ENCODE measurements around the gene ICAM1. TPM values are rescaled to one million over a fixed set of nuclear protein-coding genes. Genes with fewer than 3 reads are reported as not detected.

ICAM1 gene
- total RNA-seq, 2 donors from 2014 or later = 7.3 to 68.9 TPM

GRCh38 chr19:10226021-10226375, 44.9 kb upstream of the ICAM1 start:
- Histone ChIP-seq H3K36me3 (replicated peaks in 1 of 2; ENCODE audit: insufficient read depth in 1 of 2, low read depth in 2 of 2) (no peaks in the 10 kb centered on the region), H3K4me1 (peaks cover 13% of the 10 kb centered on the region), H3K9me3 (no peaks in the 10 kb centered on the region), H3K27me3 (no peaks in the 10 kb centered on the region), H3K27ac (peak overlapping the region in 1 of 4 donors; percentile 26), H3K4me3 (no peak overlapping the region)
- intact Hi-C loops (cut with DNase I) = no loop called here
- ATAC-seq = no peak
- WGBS, 2 donors = 77 to 79% methylated on average over 6 of the region's 6 CpGs
- TF ChIP-seq CTCF (IDR thresholded peaks at IDR 0.05) (no peak), POLR2A (IDR thresholded peaks at IDR 0.05) (no peak)
- DNase-seq = no peak

GRCh38 chr19:10226376-10227025, 44.4 kb upstream of the ICAM1 start:
- Histone ChIP-seq H3K36me3 (replicated peaks in 1 of 2; ENCODE audit: insufficient read depth in 1 of 2, low read depth in 2 of 2) (no peaks in the 10 kb centered on the region), H3K4me1 (peaks cover 16% of the 10 kb centered on the region), H3K9me3 (no peaks in the 10 kb centered on the region), H3K27me3 (no peaks in the 10 kb centered on the region), H3K4me3 (no peak overlapping the region), H3K27ac (peak overlapping the region in 2 of 4 donors; percentile 31 to 48)
- intact Hi-C loops (cut with DNase I) = no loop called here
- ATAC-seq (peak; percentile 25), DNase-seq (peak in 3 of 4 donors; percentile 45 to 55 (median 49))
- TF ChIP-seq POLR2A (IDR thresholded peaks at IDR 0.05) (no peak), CTCF (IDR thresholded peaks at IDR 0.05) (no peak)
- 64 to 77% methylated on average over 11 to 13 of the region's 13 CpGs for WGBS, 2 donors

GRCh38 chr19:10227026-10227971, 43.6 kb upstream of the ICAM1 start:
- Histone ChIP-seq H3K4me1 (peaks cover 18% of the 10 kb centered on the region), H3K27ac (peak overlapping the region in 2 of 4 donors; percentile 31 to 48), H3K27me3 (no peaks in the 10 kb centered on the region), H3K9me3 (no peaks in the 10 kb centered on the region), H3K36me3 (replicated peaks in 1 of 2; ENCODE audit: insufficient read depth in 1 of 2, low read depth in 2 of 2) (no peaks in the 10 kb centered on the region), H3K4me3 (no peak overlapping the region)
- no peak for TF ChIP-seq POLR2A (IDR thresholded peaks at IDR 0.05)
- WGBS, 2 donors = 74 to 80% methylated on average over 12 to 27 of the region's 28 CpGs
- DNase-seq (peak in 1 of 4 donors; percentile 14), ATAC-seq (no peak)
- intact Hi-C loops (cut with DNase I) = no loop called here

GRCh38 chr19:10228393-10228792, 42.5 kb upstream of the ICAM1 start:
- Histone ChIP-seq H3K27me3 (no peaks in the 10 kb centered on the region), H3K36me3 (replicated peaks in 1 of 2; ENCODE audit: insufficient read depth in 1 of 2, low read depth in 2 of 2) (no peaks in the 10 kb centered on the region), H3K9me3 (no peaks in the 10 kb centered on the region), H3K4me3 (no peak overlapping the region), H3K4me1 (peaks cover 18% of the 10 kb centered on the region), H3K27ac (no peak overlapping the region)
- intact Hi-C loops (cut with DNase I) = no loop called here
- ATAC-seq (no peak), DNase-seq (no peak)
- WGBS, 2 donors = 74 to 86% methylated on average over 3 to 4 of the region's 5 CpGs
- TF ChIP-seq CTCF (IDR thresholded peaks at IDR 0.05) = no peak
- TF ChIP-seq POLR2A (IDR thresholded peaks at IDR 0.05) = no peak

- H3K4me3 ChIP-seq = no peak overlapping the region
- ATAC-seq = no peak
- no peaks in the 10 kb centered on the region for H3K36me3 ChIP-seq (replicated peaks in 1 of 2; ENCODE audit: insufficient read depth in 1 of 2, low read depth in 2 of 2)
- 63 to 65% methylated on average over 2 of the region's 2 CpGs for WGBS, 2 donors
- DNase-seq = peak in 1 of 4 donors; percentile 24
- peak overlapping the region in 1 of 4 donors; percentile 17 for H3K27ac ChIP-seq
- TF ChIP-seq POLR2A (IDR thresholded peaks at IDR 0.05) = no peak
- peak in 5 of 7 experiments; percentile 21 to 38 (median 28) for TF ChIP-seq CTCF (IDR thresholded peaks at IDR 0.05)
- no peaks in the 10 kb centered on the region for H3K9me3 ChIP-seq
- H3K27me3 ChIP-seq = no peaks in the 10 kb centered on the region
- H3K4me1 ChIP-seq = peaks cover 18% of the 10 kb centered on the region
- intact Hi-C loops (cut with DNase I) = no loop called here
These were observed 42.0 kb upstream of the ICAM1 start for GRCh38 chr19:10228920-10229319.

Data from body of pancreas (tissue), 4 donors.